GM12874 (cell line): ENCODE data around the gene TSHZ3.

Experiments used
- CTCF ChIP-seq: IDR thresholded peaks from 2 replicates; pipeline ENCODE4 v1.5.1; 2011; ENCODE audit warnings: low read depth, mild to moderate bottlenecking, control low read depth, low read length, moderate library complexity; ENCODE audit not compliant: insufficient read depth

The TSHZ3 gene

DNA sequence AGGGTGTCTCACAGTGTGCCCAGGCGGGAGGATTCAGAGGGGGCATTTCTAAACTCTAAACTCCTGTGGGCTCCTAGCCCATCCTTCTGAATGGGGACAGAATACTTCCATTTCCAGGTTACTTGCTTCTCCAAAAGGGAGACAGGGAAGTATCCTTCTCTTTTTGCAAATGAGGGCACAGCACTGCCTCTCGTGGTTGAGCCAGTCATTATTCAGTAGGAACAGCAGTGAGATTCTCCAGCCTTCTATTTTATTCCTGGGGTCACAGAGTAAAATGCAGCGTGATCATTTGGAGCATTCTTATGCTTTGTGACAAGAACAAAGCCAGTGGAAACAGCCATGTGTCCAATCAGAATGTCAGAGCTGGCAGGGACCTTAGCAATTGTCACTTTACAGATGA is 15.7 kb upstream of the TSHZ3 start:
- no peak for TF ChIP-seq CTCF

- TF ChIP-seq CTCF, result no peak
These were observed 12.5 kb upstream of the TSHZ3 start for GRCh38 chr19:31361728-31362127.

- no peak for TF ChIP-seq CTCF
These were observed 8.1 kb upstream of the TSHZ3 start for GRCh38 chr19:31357315-31357673.

DNA sequence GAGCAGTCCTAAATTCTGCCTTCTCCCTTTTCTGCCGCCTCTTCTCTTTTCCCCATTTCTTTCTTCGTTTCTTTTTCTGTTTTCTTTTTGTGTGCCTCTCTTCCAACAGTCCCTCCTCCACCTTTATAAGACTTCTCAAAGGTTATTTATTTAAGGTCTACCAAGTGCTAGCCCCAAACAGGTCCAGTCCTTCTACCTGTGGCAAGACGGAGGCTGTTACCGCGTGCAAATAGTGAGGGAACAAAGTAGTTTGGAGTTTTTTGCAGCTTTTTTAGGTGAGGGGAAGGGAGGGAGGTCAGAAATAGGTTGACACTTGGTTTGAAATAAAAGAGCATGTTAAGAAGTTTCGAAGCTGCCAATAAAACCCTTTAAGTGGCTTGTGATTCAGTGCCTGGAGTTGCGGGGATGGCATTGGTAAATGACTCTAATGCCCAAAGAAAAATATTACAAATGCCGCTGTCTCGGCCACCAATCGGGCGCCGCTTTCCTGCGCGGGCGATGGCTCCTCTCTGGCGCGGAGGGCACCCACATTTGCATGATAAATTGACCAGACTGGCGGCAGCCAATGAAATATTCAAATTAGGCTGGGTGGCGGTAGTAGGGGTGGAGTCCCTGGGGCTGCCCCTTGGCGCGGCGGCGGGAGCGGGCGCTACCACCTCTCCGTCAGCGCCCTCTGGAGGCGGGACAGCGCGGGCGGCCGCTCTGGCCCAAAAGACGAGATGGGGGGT is 7.5 kb upstream of the TSHZ3 start:
- no peak for TF ChIP-seq CTCF

DNA sequence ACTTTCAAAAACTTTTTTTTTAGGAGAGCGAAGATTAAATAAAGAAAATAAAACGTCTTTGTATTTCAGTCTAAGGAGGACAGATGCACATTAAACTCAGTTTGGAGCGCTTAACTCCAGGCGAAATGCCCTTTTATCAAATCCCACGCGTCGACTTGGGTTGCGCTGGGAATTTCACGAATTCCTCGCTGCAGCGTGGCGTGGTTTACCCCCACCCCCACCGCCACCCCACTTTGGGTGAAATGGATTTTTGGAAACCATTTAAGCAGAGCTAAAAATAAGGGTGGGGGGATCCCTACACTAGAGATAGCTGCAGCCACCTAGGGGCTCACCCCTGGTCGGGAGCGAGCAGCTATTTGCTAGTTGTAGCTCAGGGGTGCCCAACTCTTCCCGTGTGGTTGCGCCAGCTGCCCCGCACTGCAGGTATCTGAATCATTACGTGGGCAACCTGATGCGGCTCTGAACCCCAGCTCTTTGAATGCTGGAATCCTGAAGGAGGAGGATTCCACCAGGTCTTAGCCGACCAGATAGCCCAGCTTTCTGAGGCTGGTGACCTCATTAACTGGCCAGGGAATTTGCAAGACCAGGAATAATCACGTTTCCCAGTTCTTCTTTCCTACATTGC is 6.5 kb upstream of the TSHZ3 start:
- TF ChIP-seq CTCF, result no peak

DNA sequence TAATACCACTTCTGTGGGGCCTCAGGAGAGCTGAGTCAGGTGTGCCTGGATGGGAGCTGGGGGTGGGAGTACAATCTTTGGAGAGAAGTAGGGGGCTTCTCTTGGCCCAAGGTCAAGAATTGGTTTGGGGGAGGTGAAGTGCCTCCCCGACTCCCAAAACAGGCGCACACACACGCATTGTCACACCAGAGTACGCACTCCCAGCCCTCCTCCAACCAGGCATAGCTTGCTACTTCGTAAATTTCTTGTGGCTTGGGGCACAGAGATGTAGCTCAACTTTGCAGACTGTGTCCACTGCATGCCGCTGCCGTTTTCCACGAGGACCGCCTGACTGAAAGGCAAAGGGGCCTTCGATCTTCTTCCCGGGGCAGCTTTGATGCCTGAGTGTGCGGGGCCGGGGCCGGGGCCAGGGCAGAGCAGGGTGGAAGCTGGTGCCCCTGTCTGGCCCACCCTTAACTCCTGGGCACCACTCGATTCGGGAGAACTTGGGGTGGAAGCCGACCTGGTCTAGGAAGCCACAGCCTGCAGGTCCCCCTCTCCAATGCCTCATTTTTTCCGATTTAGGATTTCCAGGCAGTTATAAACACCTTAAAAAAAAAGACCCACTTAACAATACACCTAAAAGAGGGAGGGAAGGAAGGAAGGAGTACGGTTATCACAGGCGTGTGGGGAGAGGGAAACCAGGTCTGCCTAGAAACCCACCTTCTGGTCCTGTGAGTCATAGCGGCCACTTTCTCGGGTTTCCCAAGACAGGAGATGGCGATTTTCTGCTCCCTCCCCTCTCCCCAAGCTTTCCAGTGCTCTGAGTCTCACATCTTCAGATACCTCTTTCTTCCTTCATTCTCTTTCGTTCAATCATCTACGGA is 5.8 kb upstream of the TSHZ3 start:
- TF ChIP-seq CTCF, result no peak

DNA sequence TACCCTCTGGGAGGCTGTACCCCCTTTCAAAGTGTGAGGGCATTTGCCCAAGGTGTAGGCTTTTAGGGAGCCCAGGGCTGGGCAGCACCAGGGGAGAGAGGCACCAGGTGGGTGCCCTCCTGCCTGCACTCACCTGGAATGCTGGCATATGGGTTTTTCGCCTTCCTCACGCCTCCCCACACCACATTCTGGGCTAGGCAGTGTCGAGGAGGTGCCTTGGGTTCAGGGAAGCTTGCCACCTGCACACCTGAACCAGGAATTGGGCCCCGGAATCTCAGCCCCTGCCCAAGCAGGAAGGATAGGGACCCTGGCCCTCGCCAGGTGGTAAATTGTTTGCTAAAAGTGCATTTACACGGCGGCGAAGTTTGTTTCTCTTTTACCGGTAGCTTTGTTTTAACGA is 5.1 kb upstream of the TSHZ3 start:
- no peak for TF ChIP-seq CTCF
